HG03571 (cell line): ENCODE measurements around the gene RBBP5.

Experiments used
- ATAC-seq: cut with Tn5 transposase; IDR thresholded peaks from one replicate; pipeline ENCODE4 v1.9.1; 2021; ENCODE audit not compliant: unreplicated experiment

RBBP5 gene

DNA sequence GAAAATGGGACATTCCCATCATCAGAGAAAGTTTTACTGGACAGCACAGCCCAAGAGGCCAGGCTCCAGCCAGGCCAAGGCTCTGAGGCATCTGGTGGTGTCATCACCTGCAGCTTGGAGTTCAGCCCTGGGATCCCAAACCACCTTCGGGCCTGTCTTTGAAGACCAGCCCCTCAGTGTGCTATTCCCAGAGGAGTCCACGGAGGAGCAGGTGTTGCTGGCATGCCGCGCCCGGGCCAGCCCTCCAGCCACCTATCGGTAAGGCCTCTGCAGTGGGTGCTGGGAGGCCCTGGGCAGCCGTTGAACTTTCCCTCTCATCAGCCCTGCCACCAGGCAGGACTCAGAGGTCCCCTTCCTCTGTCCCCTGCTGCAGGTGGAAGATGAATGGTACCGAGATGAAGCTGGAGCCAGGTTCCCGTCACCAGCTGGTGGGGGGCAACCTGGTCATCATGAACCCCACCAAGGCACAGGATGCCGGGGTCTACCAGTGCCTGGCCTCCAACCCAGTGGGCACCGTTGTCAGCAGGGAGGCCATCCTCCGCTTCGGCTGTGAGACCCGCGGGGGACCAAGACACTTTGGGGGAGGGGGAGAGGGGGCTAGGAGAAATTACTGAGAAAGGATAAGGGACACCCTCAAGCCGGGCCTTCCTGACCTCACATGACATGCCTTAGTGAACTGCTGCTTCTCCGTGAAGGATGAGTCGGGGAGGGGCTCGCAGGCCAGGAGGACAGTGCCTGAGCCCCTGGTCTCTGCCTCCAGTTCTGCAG is 63.8 kb downstream of the RBBP5 start:
- ATAC-seq = no peak

DNA sequence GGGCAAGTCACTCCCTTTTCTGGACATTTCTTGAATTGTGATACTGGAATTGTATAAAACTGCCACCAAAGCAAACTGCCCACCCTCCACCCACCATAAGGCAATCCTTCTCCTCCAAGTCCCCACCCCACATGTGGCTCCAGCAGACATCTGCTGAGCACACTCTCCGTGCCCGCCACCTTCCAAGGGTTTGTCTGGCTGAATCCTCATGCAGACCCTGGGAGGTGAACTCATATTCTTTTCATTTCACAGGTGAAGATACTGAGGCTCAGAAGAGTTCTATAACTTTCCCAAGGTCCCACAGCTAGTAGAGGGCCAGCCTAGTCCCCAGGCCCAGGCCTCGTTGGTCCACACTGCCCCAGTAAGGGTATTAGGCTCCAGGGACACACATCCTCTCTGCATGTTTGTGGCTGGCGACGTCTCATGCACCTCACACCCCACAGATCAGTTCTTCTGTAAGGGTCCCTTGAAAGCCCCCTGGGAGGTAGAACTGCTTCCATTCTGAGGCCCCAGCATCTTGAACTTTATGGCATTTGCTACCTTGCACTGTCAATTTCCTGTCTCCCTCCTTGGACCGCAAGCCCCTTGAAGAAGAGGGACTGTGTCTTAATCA is 64.7 kb downstream of the RBBP5 start:
- no peak for ATAC-seq

DNA sequence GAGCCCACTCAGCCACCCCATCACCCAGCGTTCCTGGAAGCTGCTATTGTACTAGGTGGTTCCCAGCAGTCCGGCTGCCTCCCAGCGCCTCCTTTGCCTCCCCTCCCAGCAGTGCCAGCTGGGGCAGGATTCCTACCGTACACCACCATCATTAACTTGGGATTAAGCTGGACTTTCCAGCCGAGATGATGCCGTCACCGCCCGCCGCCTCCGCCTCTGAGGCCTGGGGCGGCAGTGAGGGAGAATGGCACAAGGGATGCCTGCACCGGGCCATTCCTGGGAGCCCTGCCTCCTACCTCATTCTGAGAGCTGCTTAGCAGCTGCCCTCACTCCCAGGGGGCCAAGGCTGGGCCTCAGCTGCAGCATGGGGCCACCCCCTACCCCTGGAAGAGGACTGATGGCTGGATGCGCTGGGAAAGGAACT is 65.6 kb downstream of the RBBP5 start:
- ATAC-seq = no peak

DNA sequence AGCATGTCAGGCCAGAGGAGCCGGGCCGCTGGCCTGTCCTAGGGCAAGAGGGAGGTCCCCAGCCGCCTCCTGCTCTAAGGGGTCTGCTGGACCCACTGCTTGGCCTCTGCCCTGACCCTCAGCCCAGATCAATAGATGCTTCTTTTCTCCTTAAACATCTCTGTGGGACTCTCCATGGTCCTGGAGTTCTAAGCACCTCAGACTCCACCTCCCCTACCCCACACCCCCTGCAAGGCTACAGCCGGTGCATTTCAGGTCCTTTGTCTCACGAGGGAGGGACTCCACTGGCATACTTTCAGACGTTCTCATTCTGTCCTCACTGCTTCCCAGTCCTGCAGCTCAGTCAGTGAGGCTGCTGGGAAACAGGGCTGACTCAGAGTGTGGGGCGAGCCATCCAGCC is 67.8 kb downstream of the RBBP5 start:
- ATAC-seq = no peak

DNA sequence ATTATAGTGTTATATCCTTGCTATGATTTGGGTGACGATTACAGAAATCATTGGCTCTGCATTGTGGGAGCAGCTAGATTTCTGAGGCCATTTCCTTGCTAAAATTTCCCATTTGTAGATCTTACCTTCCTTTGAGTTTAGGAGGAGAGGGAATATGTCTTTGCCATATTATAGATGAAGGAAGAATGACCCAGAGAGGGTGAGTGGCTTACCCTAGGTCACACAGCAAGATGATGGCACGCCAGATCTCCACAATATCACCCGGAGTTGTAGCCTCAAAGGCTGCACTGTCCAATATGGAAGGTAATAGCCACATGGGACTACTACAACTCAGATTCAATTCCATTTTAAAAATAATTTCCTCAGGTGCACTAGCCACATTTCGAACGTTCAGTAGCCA is 68.5 kb downstream of the RBBP5 start:
- ATAC-seq = no peak

DNA sequence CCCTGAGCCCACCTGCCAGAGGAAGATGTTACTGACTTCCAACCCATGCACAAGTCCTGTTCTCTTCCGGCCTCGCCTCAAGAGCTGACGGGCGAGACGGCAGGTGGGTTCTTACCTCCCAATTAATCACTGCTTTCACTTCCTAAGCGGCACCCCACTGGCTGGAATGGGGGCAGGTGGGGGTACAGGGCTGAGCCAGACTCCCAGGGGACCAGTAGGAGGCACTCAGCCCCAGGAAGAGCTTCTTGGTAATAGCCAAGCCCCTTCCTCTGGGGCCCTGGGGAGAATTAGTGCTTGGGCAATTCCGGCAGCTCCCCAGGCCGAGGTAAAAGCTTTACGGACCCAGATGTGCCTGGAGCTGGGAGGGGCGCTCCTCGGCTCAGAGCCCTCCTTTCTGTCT is 69.1 kb downstream of the RBBP5 start:
- ATAC-seq = no peak

DNA sequence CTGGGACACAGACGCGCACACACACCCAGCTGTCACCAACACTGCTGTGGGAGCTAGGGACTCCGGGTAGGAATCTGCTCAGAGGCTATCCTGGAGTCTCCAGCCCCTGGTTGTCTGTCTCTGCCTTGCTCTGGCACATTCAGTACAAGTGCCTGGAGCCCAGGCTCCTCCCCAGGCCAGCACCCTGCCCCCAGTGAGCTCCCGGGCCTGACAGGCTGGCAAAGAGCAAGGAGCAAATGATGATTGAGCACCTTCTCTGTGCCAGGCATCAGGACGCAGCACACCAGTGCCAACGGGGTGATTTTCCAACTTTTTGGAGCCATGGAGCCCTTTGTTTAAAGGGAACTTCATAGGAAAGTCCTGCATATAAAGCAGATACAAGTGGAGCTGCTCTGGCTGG is 72.3 kb downstream of the RBBP5 start:
- ATAC-seq = no peak

DNA sequence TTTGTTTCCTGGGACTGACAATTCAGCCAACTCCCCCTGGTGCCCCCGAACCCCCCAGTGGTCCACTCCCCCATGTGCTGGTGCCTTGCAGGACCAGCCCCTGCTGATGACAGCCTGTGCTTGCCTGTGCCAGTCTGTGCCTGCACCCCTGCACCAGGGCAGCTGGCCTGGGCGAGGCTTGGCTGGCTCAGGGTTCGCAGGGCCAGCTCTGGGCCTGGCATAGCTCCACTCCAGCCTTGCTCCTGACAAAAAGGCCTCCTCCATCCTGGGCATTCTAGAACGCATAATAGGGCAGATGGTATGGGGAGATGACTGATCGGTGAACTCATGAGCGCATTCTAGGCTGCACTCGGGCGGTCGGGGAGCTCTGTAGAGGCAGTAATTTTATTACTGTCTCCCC is 73.4 kb downstream of the RBBP5 start:
- no peak for ATAC-seq

DNA sequence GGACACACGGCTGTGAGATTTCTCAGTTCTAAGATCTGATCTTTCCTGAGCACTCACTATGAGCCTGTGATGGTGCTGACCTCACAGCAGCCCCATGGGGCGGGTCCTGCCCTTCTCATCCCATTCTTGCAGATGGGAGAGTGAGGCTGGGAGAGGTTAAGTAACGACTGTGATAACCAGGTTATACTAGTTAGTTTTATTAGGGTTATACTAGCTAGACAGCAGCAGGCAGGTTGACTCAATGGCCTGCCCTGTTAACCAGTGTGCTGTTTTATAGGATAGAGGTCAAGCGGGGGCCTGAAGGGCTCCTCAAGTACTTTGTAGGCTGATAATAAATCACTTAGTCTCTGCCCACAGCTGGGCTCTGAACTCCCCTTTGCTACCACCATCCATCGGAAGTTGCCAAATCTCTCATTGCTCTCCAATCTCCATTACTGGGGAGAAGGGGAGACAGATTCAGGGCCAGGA is 74.0 kb downstream of the RBBP5 start:
- no peak for ATAC-seq

DNA sequence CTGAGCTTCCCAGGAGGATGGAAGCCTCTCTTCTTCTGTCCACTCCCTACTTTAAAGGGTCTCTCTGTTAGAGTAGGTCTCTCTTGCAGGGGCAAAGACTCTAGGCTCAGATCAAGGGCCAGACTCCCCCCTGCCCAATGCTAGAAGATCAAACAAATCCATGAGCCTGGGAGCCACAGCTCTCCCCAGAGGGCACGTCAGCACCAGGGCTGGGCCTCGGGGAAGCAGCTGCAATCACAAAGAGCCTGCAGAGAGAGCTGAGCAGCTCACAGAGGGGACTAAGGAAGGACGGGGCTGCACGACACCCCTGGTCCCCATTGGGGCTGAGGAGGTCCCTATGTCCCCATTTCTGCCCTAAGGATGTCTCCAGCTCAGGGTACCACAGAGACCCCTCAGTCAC is 74.9 kb downstream of the RBBP5 start:
- no peak for ATAC-seq

DNA sequence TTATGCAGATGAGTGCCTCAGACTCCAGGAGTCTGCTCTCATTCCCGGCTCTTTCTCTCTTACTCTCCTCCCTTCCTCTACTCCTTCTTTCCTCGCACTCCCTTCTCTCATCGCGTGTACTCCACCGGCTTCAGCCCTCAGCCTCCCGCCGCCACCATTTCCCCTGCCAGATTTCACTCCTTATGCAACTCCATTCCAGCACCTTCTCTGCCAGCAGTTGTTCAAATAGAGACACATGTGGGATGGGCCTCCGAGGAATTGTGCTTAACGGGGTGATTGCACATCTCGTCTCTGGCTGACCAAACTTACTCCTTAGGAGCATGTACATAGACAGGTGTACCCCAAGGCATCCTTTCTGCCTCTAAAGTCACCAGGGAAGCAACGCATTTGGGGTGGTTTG is 76.6 kb downstream of the RBBP5 start:
- no peak for ATAC-seq

DNA sequence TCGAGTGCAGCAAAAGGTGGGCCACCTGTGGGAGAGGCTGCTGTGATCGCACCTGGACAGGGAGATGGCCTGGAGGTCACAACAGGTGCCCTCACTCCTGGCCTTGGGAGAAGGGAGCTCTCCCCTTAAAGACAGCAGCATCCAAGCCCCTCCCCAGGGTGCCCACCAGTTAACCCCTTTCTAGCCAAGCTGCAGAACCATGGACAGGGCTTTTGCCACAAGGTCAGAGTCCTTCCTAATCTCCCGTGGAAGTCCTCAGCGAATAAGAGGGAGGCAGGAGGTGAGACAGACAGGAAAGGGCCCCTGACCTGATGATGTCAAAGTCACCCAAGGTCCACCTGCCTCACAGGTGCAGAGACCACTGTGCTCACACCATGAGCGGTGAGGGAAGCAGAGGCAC is 77.0 kb downstream of the RBBP5 start:
- ATAC-seq = no peak

DNA sequence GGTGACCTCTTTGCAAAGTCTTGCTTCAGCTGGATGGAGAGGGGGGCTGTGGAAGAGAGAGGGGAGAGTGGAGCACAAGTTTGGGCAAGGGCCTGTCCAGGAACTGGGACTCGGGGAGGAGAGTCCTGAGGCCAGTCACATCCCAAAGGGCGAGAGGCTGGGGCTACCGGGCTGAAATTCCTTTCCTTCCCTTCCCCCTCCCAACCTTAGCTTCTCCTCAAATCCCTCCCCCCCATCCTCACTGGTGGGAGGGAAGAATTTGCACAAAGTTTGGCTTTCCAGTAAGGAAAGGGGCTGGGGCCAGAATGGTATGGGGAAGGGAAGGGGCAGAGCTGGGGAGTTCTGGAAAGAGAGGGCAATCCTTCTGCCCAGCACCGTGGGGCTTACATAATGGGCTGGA is 77.9 kb downstream of the RBBP5 start:
- ATAC-seq = no peak

DNA sequence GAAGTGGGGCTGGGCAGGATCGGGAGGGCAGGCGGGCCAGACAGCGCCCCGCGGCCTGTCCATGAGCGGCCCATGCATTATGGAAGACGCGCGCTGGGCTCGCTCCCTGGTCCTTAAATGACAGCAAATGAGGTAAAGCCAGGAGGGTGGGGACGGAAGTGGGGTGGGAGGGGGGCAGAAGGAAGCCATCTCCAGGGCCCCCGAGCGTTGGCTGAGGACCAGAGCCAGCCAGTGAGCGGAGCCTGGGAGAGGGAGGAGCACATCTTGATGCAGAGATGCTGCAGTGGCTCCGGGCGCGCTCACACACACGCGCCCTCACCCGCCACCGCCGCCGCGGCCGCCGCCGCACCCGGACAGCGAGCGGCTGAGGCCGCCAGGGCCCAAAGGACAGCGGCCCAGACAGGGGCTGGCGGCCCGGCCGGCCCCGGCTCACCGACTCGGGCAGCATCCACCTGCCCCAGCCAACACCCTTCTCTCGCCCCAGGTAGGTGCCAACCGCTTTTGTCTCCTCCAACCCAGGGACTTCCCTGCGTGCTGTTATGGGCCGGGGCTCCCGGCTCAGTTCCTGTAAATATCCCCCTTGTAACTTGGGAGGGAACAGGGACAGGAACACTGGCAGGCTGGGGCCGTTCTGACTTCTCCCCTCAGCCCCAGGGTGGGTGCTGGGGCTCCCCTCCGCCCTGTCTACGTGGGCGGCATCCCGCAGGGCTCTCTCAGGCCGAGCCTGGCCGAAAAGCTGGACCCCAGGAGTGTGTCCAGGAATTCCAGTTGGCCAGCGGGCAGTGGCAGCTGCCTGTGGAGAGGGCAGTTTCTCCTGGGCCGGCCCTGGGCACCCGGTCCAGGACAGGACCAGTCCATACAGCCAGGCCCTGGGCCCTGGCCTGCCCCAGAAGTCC is 78.6 kb downstream of the RBBP5 start, which contains the start of gene CNTN2:
Gene CNTN2, plus strand, starts transcription at position 302 of the 896 bp plus-strand sequence. CDS start 9,974 bp downstream, outside the sequence.
- ATAC-seq = no peak

DNA sequence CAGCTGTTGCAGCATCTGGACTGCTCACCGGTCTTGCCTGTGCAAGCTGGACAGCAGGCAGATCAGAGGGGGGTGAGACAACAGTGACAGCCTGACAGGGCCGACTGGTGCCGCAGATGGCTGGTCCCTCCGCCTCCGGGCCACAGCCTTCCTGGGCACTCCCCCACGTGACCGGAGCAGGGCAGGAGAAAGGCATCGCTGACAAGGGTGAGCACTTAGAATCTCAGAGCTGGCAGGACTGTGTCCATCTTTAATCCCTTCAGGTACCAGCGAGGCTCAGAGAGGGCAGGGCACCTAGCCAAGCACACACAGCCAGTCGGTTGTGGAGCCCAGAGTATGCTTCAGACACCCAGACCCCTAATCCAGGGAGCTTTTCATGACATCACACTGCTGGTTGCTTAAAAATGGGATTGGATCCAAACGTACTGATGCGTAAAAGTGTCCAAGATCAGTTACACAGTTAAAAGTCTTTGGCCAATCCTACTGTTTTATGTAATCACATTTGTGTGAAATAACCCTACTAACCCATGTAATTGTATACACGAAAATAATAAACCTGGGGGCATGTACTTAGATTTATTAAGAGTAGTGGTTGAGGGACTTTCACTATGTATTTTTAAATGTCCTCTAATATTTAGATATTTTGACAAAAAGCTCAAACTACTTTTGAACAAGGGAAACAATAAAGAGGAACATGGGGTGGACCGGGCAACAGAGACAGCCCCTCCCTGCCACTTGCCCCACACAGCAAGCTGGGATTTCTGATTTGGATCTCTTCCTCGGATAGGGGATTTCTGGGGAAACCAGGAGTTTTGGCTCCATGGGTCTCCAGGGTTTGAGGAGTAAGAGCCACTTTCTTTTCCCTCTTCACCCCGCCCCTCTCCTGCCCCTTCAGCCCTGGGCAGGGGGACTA is 79.5 kb downstream of the RBBP5 start:
- no peak for ATAC-seq

DNA sequence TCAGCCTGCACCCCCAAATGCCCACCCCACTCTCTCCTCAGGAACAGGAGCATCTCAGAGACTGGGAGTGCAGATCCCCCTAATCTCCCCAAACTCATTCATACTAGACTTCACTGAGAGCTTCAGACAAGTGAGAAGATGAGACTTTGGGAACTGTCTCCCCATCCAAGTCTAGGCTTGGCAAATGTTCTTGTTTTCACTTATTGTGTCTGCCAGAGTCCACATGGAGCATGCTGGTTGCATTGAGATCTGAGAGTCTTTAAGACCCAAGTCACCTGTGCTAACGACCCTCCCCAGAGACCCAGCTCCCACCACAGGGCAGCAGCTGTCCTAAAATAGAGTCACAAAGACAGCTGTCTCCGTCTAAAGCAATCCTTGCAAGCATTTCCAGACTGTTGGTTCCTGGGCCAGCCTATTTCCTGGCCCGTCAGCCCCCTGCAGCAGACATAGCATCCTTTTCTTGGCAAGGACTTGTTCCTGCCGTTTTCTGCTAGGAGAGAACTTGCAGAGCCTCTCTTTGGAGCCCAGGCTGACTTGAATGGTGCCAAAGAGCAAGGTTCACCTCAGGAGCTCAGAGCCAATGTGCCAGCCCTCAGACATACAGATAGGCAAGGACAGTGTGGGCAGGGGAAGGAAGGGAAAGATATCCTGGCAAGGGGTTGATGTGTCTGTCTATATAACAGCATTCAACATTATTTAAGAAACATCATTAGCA is 80.6 kb downstream of the RBBP5 start:
- no peak for ATAC-seq

DNA sequence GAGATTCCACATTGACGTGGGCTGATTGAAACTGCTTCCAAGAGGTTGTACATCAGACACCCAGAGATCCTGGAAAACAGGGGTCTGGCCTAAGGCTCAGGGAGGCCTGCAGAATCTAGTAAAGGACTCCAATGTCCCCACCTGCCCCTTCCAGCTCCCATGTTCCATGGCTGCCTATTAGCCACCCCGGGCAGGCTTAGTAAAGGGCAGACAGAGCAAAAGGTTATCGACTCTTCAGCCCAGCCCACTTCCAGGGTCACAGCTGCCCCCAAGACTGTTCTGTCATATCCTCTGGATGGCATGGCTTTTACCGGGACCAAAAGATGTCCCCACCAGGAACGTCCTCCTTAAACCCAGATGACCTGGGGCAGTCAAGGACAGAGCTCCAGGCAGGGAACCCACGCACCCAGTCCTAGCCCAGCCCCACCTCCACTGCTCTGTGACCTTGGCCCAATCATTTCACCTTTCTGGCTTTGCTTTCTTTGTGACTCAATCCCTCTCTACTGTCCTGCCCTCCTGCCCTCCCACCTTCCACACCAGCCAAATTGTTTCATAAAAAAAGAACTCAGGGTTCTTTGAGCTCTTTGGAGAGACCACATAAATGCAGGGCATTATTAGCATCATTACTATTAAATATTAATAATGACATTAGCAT is 83.5 kb downstream of the RBBP5 start:
- no peak for ATAC-seq

DNA sequence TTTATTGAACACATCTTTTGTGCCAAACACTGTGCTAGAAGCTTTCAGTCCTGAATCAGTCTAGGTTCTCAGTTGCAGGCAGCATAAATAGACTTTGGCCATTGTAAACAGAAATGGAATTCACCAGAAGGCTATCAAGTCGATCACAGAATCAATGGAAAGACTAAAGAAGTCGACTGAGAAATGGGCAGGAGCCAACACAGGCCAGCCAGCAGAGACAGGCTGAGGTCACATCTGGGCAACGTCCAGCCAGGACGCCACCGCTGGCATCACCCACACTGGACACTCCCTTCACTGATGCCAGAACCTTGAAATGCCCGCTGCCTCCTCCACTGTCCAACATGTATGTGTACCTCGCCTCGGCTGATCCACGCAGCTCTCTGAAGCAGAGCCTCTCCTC is 84.2 kb downstream of the RBBP5 start:
- no peak for ATAC-seq
